Type B pancreatic cell (in vitro differentiated cells): ENCODE measurements around the gene TRAPPC10. TPM values are rescaled to one million over a fixed set of nuclear protein-coding genes. Genes with fewer than 3 reads are reported as not detected.
A peak's percentile ranks its signal among the peaks of the same experiment; 100 is the strongest.

Experiments
- DNase-seq: peaks from one replicate; pipeline ENCODE4 v3.0.0; 2021; ENCODE audit warnings: mixed read lengths; ENCODE audit not compliant: unreplicated experiment; ENCODE audit errors: extremely low spot score
- H3K27ac Mint-ChIP-seq: 2 replicates; pipeline ENCODE4 v1.8.0; 2021; ENCODE audit warnings: mild to moderate bottlenecking, mixed read lengths
- H3K27me3 Mint-ChIP-seq: 2 replicates; pipeline ENCODE4 v1.8.0; 2021; ENCODE audit warnings: mixed read lengths
- H3K36me3 Mint-ChIP-seq: 2 replicates; pipeline ENCODE4 v1.8.0; 2021; ENCODE audit warnings: mixed read lengths
- H3K4me1 Mint-ChIP-seq: one replicate; pipeline ENCODE4 v1.8.0; 2021; ENCODE audit warnings: mixed read lengths; ENCODE audit not compliant: unreplicated experiment
- H3K4me3 Mint-ChIP-seq: 2 replicates; pipeline ENCODE4 v1.8.0; 2021; ENCODE audit warnings: mild to moderate bottlenecking, mixed read lengths
- H3K9me3 Mint-ChIP-seq: 2 replicates; pipeline ENCODE4 v1.8.0; 2021; ENCODE audit warnings: mixed read lengths
- CTCF ChIP-seq: fragments of 200-600 bp; sonication (generic); conservative IDR thresholded peaks from 2 replicates; pipeline ENCODE4 v1.5.0; 2021; ENCODE audit warnings: antibody characterized with exemption, mild to moderate bottlenecking
- total RNA-seq: library from RNA; stranded (reverse); gene quantifications from 2 replicates; pipeline ENCODE4 v1.2.1, GENCODE V29; 2021; ENCODE audit warnings: low replicate concordance

Gene TRAPPC10
- total RNA-seq, 1 donor from 2014 or later, result 33.7 TPM

- peak overlapping the region; percentile 94 for H3K4me3 Mint-ChIP-seq
- peak; percentile 48 for TF ChIP-seq CTCF
- H3K27ac Mint-ChIP-seq, result peak overlapping the region; percentile 96
- H3K9me3 Mint-ChIP-seq, result no peaks in the 10 kb centered on the region
- peaks cover 49% of the 10 kb centered on the region for H3K4me1 Mint-ChIP-seq
- H3K27me3 Mint-ChIP-seq, result no peaks in the 10 kb centered on the region
- H3K36me3 Mint-ChIP-seq, result no peaks in the 10 kb centered on the region
- peak; percentile 76 for DNase-seq
Observed at GRCh38 chr21:44012474-44013379, 618 bp downstream of the TRAPPC10 start.

- H3K9me3 Mint-ChIP-seq, result no peaks in the 10 kb centered on the region
- H3K4me3 Mint-ChIP-seq, result peak overlapping the region; percentile 94
- TF ChIP-seq CTCF, result no peak
- no peak for DNase-seq
- H3K36me3 Mint-ChIP-seq, result no peaks in the 10 kb centered on the region
- H3K27me3 Mint-ChIP-seq, result no peaks in the 10 kb centered on the region
- peaks cover 51% of the 10 kb centered on the region for H3K4me1 Mint-ChIP-seq
- peak overlapping the region; percentile 96 for H3K27ac Mint-ChIP-seq
Observed at GRCh38 chr21:44013380-44014088, 1.4 kb downstream of the TRAPPC10 start.

DNA sequence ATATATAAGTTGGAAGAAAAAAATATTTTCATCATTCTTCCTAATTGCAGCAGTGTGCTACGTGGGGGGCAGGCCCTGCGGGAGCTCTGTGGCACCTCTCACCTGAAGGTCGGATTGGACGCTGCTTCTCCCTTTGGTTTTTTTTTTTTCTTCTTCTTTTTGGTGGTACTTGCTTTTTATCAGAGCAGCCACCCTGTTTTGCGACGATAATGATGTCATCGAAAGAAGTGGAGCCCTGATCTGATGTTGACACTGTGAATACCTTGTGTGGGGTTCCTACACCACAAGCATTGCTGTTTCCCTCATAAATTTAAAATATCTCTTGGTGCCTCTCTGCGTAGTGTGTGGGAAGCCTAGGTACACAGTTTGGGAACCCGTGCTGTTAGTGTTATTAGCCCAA, 5.5 kb downstream of the TRAPPC10 start:
- H3K36me3 Mint-ChIP-seq, result no peaks in the 10 kb centered on the region
- H3K27me3 Mint-ChIP-seq, result no peaks in the 10 kb centered on the region
- H3K4me1 Mint-ChIP-seq, result peaks cover 47% of the 10 kb centered on the region
- no peak for TF ChIP-seq CTCF
- no peaks in the 10 kb centered on the region for H3K9me3 Mint-ChIP-seq
- H3K4me3 Mint-ChIP-seq, result no peak overlapping the region
- H3K27ac Mint-ChIP-seq, result no peak overlapping the region
- no peak for DNase-seq

GRCh38 chr21:44018127-44018526, 6.0 kb downstream of the TRAPPC10 start:
- Mint-ChIP-seq H3K9me3 (no peaks in the 10 kb centered on the region), H3K4me3 (no peak overlapping the region), H3K36me3 (no peaks in the 10 kb centered on the region), H3K4me1 (peaks cover 45% of the 10 kb centered on the region), H3K27me3 (no peaks in the 10 kb centered on the region), H3K27ac (no peak overlapping the region)
- no peak for TF ChIP-seq CTCF
- DNase-seq, result no peak

GRCh38 chr21:44018813-44019567, 6.9 kb downstream of the TRAPPC10 start:
- no peaks in the 10 kb centered on the region for H3K9me3 Mint-ChIP-seq
- no peaks in the 10 kb centered on the region for H3K36me3 Mint-ChIP-seq
- H3K27ac Mint-ChIP-seq, result no peak overlapping the region
- TF ChIP-seq CTCF, result no peak
- H3K4me1 Mint-ChIP-seq, result peaks cover 37% of the 10 kb centered on the region
- no peaks in the 10 kb centered on the region for H3K27me3 Mint-ChIP-seq
- no peak for DNase-seq
- no peak overlapping the region for H3K4me3 Mint-ChIP-seq
